Measurements from ENCODE around the gene FAM107A.

FAM107A gene

GRCh38 chr3:58577269-58577821, at the start of gene FAM107A:
Gene FAM107A, minus strand, starts transcription at chr3:58577391. Its CDS starts 7,531 bp downstream, at chr3:58569860.
- no peak for DNase-seq (ENCODE audit: low read depth in 3 of 3)

GRCh38 chr3:58625196-58625824, 48.1 kb upstream of the FAM107A start:
- no peak for DNase-seq (ENCODE audit: low read depth in 3 of 3)

- no peak for DNase-seq (ENCODE audit: low read depth in 3 of 3)
Observed at GRCh38 chr3:58624550-58624949, 47.4 kb upstream of the FAM107A start.

- DNase-seq (ENCODE audit: low read depth in 3 of 3): no peak
Observed at GRCh38 chr3:58623961-58624360, 46.8 kb upstream of the FAM107A start.

GRCh38 chr3:58623478-58623877, 46.3 kb upstream of the FAM107A start:
- DNase-seq (ENCODE audit: low read depth in 3 of 3): no peak

GRCh38 chr3:58622892-58623291, 45.7 kb upstream of the FAM107A start:
- no peak for DNase-seq (ENCODE audit: low read depth in 3 of 3)

GRCh38 chr3:58622436-58622835, 45.2 kb upstream of the FAM107A start:
- no peak for DNase-seq (ENCODE audit: low read depth in 3 of 3)

- DNase-seq (ENCODE audit: low read depth in 3 of 3): no peak
Observed at GRCh38 chr3:58621086-58621830, 44.1 kb upstream of the FAM107A start.

GRCh38 chr3:58620421-58620820, 43.2 kb upstream of the FAM107A start:
- DNase-seq (ENCODE audit: low read depth in 3 of 3): no peak

GRCh38 chr3:58617338-58617761, 40.2 kb upstream of the FAM107A start:
- no peak for DNase-seq (ENCODE audit: low read depth in 3 of 3)

- DNase-seq (ENCODE audit: low read depth in 3 of 3): no peak
Observed at GRCh38 chr3:58613236-58614132, 36.3 kb upstream of the FAM107A start.

- no peak for DNase-seq (ENCODE audit: low read depth in 3 of 3)
Observed at GRCh38 chr3:58612830-58613229, 35.6 kb upstream of the FAM107A start.

GRCh38 chr3:58609990-58610389, 32.8 kb upstream of the FAM107A start:
- DNase-seq (ENCODE audit: low read depth in 3 of 3): no peak

- no peak for DNase-seq (ENCODE audit: low read depth in 3 of 3)
Observed at GRCh38 chr3:58608648-58609047, 31.5 kb upstream of the FAM107A start.

GRCh38 chr3:58607816-58608215, 30.6 kb upstream of the FAM107A start:
- DNase-seq (ENCODE audit: low read depth in 3 of 3): no peak

- DNase-seq (ENCODE audit: low read depth in 3 of 3): no peak
Observed at GRCh38 chr3:58606693-58607092, 29.5 kb upstream of the FAM107A start.

GRCh38 chr3:58604031-58604430, 26.8 kb upstream of the FAM107A start:
- no peak for DNase-seq (ENCODE audit: low read depth in 3 of 3)

GRCh38 chr3:58603606-58604005, 26.4 kb upstream of the FAM107A start:
- no peak for DNase-seq (ENCODE audit: low read depth in 3 of 3)

GRCh38 chr3:58597770-58598310, 20.6 kb upstream of the FAM107A start:
- no peak for DNase-seq (ENCODE audit: low read depth in 3 of 3)

GRCh38 chr3:58596834-58597518, 19.8 kb upstream of the FAM107A start:
- DNase-seq (ENCODE audit: low read depth in 3 of 3): no peak

GRCh38 chr3:58594117-58594516, 16.9 kb upstream of the FAM107A start:
- DNase-seq (ENCODE audit: low read depth in 3 of 3): no peak

All from stimulated activated CD4-positive, alpha-beta T cell treated with anti-CD3 and anti-CD28 coated beads, TNF-alpha, amount 100 ng/mL, for 4 hours (primary cell).